A673 (cell line): ENCODE results near the gene LMCD1.

Experiments
- EZH2 ChIP-seq: fragments of 200-600 bp; sonication (generic); IDR thresholded peaks from 2 replicates; pipeline ENCODE4 v1.6.1; 2017; ENCODE audit warnings: borderline replicate concordance, low read depth, mild to moderate bottlenecking, mixed read lengths, antibody characterized with exemption, low read length; ENCODE audit not compliant: poor library complexity, severe bottlenecking
- TF ChIP-seq, protein P1 (sequence below): fragments of 300-800, 200-600 bp; sonication (generic); conservative IDR thresholded peaks from 2 replicates; pipeline ENCODE4 v1.5.1; 2017; ENCODE audit warnings: low read depth, mild to moderate bottlenecking, antibody characterized with exemption, low read length, moderate library complexity, mixed read lengths

DNA sequence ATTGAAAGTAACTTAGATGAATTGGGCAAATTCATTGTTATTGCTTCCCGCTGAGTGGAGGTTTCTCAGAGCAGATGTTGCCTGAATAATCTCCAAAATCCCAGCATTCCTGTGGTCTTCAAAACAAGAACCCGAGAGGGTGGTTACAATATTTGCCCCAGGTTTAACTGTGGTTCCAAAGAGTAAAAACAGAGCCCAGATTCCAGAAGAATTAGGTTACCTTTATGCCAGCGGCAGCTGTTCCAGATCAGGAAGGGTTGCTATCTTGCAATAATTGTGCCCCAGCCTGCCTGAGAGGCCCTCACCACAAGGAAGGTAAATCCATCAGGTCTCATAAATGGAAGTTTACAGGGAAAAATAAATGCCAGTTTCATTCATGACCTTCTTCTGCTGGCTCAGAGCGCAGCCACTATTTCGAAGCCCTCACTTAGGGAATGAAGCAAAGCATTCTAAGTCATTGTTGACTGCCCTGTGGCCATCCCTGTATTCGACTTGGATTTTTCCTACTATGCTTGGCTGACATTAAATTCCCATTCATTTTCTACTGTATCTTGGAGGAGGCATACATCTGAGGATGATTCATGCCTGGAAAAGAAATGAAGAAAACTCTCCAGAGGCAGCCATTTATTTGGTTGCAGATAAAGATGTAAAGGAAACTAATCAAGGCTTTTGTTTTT, 88.4 kb downstream of the LMCD1 start:
- TF ChIP-seq, protein P1, sequence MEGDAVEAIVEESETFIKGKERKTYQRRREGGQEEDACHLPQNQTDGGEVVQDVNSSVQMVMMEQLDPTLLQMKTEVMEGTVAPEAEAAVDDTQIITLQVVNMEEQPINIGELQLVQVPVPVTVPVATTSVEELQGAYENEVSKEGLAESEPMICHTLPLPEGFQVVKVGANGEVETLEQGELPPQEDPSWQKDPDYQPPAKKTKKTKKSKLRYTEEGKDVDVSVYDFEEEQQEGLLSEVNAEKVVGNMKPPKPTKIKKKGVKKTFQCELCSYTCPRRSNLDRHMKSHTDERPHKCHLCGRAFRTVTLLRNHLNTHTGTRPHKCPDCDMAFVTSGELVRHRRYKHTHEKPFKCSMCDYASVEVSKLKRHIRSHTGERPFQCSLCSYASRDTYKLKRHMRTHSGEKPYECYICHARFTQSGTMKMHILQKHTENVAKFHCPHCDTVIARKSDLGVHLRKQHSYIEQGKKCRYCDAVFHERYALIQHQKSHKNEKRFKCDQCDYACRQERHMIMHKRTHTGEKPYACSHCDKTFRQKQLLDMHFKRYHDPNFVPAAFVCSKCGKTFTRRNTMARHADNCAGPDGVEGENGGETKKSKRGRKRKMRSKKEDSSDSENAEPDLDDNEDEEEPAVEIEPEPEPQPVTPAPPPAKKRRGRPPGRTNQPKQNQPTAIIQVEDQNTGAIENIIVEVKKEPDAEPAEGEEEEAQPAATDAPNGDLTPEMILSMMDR = no peak
- no peak for TF ChIP-seq EZH2
